HG03175 (cell line): Measurements from ENCODE around the gene CCNI2.
"Not testable (repeated sequence)": the region's sequence is repeated elsewhere in the genome, so short reads cannot be mapped to it uniquely, and the experiment has no call there.

Source experiments
- ATAC-seq: cut with Tn5 transposase; IDR thresholded peaks from one replicate; pipeline ENCODE4 v1.9.1; 2021; ENCODE audit warnings: mild to moderate bottlenecking, moderate library complexity; ENCODE audit not compliant: unreplicated experiment

CCNI2 gene

GRCh38 chr5:132778856-132779255, 31.6 kb downstream of the CCNI2 start:
- ATAC-seq: no peak

DNA sequence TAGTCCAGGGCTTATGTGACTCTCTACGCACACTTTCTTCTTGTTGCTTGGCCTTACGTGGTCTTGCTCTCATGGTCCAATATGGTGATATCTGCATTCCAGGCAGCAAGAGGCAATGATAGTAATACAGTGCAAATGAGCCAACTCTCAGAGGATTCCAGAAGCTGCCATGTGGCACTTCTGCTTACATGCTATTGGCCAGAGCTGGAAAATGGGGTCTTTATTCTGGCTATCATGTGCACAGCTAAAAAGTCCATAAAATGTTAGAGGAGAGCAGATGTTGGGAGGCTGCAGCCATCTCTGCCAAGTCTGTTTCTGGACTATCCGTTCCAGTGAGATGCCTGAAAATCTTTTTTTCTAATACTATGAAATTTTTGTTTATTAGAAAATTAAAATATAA, 32.7 kb downstream of the CCNI2 start:
- ATAC-seq: no peak

GRCh38 chr5:132780577-132780976, 33.4 kb downstream of the CCNI2 start:
- ATAC-seq: no peak

DNA sequence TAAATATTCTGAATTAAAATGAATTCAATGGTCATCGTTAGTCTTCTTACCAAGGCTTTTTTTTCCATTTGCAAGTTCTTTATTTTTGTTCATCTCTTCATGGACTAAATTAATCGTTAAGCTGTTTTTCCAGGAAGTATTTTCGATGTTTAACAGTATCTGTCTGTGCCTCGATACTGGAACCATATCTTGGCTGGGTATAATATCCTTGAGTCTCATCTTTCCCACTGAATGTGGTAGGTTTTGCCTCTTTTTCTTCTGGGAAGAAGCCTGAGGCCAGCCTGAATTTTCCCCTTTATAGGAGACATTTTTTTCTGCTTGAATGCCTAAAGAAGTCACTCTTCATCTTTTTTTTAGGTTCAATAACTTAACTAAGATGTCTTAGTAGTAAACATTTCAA, 33.8 kb downstream of the CCNI2 start:
- ATAC-seq: no peak

- no peak for ATAC-seq
Observed at GRCh38 chr5:132782101-132782500, 34.9 kb downstream of the CCNI2 start.

DNA sequence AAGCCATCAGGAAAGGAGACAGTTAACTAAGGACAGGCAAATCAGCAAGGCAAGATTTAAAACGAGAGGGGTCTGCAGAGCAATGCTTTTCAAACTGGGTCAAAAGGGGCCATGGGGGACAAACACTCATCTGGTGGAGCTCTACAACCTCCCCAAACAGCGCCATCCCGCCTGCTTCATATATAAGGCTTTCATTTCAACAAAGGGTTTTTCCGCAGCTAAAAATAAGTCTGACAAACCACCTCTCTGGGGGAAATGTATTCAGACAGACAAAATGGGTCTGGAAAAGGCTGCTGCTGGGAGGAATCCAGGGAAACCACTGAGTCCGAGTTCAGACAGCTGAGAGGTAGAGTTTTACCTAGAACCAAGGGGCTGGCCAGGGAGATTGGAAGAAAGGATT, 38.1 kb downstream of the CCNI2 start:
- no peak for ATAC-seq

DNA sequence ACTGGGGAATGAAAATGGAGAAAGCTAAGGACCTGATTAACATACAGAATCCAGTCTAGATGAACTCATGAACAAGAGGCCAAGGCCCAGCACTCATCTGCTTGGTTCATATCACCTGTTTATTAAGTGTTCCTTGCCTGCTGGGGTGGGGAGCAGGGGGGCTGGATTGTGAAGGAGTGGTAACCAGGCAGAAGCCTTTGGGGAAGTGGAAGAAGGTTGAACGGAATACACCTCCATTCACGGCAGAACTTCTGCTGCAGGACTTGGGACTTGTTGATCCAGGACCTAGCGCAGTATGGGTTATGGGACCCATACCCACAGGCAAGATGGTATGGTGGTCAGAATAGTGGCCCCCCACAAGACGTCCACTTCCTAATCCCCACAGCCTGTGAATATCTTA, 38.6 kb downstream of the CCNI2 start:
- no peak for ATAC-seq

- ATAC-seq: no peak
Observed at GRCh38 chr5:132787076-132787475, 39.9 kb downstream of the CCNI2 start.

GRCh38 chr5:132788508-132788907, 41.3 kb downstream of the CCNI2 start:
- no peak for ATAC-seq

GRCh38 chr5:132788990-132789886, 42.0 kb downstream of the CCNI2 start:
- no peak for ATAC-seq

- ATAC-seq: no peak
Observed at GRCh38 chr5:132790201-132790865, 43.1 kb downstream of the CCNI2 start.

DNA sequence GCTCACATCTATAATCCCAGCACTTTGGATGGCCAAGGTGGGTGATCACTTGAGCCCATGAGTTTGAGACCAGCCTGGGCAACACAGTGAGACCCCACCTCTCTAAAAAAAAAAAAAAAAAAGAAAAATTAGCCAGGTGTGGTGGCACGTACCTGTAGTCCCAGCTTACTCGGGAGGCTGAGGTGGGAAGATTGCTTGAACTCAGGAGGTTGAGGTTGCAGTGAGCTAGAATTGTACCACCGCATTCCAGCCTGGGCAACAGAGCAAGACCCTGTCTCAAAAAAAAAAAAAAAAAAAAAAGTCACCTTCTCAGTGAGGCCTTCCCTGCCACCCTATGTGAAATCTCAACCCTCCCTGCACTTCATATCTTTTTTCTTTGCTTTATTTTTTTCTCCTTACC, 43.8 kb downstream of the CCNI2 start:
- ATAC-seq: no peak

DNA sequence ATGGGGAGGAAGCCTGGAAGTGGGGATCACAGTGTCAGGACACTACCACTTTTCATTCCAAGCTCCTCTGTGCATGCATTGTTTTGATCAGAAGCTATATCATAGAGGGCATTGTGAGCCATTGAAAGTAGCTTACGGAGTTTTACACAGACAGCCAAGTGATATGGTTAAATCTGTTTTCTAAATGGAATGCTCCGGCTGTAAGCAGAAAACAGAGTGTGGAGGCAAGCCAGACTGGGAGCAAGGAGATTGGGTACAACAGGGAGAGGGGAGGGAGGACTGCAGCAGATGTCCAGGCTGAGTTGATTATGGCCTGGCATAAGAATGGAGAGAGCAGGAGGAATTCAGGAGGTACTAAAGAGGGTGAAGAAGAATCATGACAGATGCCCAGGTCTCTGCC, 50.4 kb downstream of the CCNI2 start:
- no peak for ATAC-seq

DNA sequence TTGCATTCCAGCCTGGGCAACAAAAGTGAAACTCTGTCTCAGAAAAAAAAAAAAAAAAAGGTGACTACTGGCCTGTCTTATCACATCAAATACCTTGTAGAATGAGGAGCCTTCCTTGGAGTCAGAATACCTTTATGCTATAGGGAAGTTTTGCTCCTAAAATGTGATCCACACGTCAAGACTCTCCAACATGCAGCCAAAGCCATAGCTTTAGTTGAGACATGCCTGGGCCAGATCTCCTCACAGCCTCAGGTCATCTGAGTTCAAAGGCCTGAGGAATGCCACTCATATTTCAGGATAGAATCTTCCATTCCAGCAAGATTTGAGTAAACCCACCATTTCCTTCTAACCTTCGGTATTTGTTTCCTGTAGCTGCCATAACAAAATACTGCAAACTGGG, 52.2 kb downstream of the CCNI2 start:
- no peak for ATAC-seq

GRCh38 chr5:132800545-132800944, 53.3 kb downstream of the CCNI2 start:
- ATAC-seq: no peak

GRCh38 chr5:132802044-132802684, 54.9 kb downstream of the CCNI2 start:
- ATAC-seq: no peak

- not testable (repeated sequence) for ATAC-seq
Observed at GRCh38 chr5:132802685-132803066, 55.5 kb downstream of the CCNI2 start.
